GM21737 (cell line): ENCODE measurements around the gene PPIL1.

Source experiments
- ATAC-seq: cut with Tn5 transposase; IDR thresholded peaks from one replicate; pipeline ENCODE4 v1.9.1; 2021; ENCODE audit warnings: mild to moderate bottlenecking, moderate library complexity; ENCODE audit not compliant: unreplicated experiment

The PPIL1 gene

GRCh38 chr6:36856277-36856676 is 18.3 kb downstream of the PPIL1 start:
- no peak for ATAC-seq

DNA sequence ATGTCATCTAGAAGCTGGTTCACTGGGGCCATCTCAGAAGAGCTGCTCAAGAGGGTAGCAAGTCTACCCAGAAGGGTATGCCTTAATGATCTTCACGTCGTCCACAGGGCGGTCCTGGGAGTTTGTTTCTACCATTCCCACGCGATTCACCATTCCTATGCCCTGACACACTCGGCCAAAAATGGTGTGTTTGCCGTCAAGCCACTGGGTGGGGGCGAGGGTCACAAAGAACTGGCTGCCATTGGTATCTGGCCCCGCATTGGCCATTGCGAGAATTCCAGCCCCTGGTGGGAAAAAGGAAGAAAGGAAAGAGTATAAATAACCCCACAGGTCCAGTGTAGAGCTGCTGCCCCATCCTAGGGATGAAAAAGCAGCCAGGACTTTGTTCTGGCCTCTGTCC is 18.9 kb downstream of the PPIL1 start:
- ATAC-seq: no peak

DNA sequence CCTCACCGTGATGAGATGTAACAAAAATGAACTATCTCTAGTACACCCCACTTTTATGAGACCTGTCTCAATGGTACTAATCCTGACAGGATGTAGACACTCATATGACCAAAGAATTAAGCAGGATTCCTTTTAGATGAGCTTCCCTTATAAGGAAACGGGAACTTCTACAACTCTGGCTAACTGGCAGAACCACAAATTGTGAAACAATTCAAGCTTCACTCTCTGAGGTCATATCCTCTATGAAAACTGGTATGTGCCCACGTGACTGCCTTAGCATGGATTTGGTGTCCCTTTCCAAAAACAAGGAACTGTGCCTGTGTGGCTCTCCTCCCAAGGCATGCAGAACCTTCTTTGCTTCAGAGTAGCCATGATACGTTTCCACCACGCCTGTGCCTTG is 21.3 kb downstream of the PPIL1 start:
- ATAC-seq: no peak

- no peak for ATAC-seq
Observed at GRCh38 chr6:36852481-36853147, 22.0 kb downstream of the PPIL1 start.

- ATAC-seq: no peak
Observed at GRCh38 chr6:36851626-36852025, 23.0 kb downstream of the PPIL1 start.

GRCh38 chr6:36851149-36851614 is 23.4 kb downstream of the PPIL1 start:
- ATAC-seq: no peak

GRCh38 chr6:36850021-36850420 is 24.6 kb downstream of the PPIL1 start:
- no peak for ATAC-seq

- ATAC-seq: no peak
Observed at GRCh38 chr6:36848658-36849441, 25.8 kb downstream of the PPIL1 start.

- no peak for ATAC-seq
Observed at GRCh38 chr6:36847991-36848390, 26.6 kb downstream of the PPIL1 start.

GRCh38 chr6:36847152-36847551 is 27.5 kb downstream of the PPIL1 start:
- ATAC-seq: no peak

GRCh38 chr6:36845233-36845632 is 29.4 kb downstream of the PPIL1 start:
- ATAC-seq: no peak

DNA sequence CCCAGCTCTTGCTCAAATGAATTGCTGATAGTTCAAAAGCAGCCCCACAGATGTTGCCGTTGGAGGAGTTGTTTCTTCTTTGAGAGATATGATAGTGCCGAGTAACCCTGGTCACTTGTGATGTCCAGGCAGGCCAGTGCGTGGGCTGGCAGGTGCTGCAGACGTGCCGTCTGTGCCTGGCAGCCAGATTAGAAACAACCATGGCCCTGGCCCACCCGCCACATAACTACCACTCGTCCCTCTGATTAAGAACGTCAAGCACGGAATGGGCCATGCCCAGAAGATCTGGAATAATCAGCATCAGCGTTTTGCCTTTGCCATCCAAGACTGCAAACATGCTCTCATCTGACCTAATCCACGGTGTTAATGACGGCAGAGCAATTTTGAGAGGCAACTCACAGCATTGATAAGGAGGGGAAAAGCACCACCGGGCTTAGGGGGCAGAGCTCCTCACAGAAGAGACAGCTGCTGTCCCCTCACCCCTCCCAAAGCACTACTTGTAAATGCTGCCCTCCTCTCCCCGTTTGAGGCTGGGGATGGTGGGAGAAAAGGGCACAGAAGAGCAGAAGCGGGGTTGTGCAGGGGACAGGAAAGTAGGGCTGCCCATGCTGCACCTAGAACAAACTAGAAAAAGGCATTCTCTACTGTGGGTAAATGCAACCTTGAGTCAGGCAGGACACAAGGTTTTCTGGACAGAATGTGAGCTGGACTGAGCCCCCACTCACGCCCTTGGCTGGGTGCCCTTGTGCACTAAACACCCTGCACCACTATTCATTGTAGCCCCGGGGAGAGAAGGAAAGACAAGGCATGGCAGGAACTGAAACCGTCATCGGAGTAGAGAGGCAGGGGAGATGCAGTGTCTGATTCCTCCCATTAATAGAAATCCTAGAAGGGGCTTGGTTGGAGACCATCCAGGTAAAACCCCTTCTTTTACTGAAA is 30.1 kb downstream of the PPIL1 start:
- no peak for ATAC-seq

DNA sequence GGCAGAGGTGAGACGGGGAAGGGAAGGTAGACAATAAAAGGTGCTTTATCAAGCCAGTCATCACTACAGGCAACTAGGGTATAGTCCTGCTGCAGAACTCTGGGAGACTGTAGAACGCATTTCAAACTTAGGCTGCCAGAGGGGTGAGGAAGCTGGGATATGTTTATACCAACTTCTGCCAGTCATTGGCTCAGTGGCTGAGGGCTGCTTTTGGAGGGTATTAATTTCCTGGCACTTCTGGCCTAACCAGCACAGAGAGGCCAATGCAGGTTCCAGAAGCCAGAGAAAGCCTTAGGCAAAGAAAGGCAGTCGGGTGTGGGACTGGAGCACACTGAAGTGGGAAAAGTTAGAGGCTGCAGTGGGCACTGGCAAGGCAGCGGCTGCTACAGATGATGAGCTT is 31.4 kb downstream of the PPIL1 start:
- no peak for ATAC-seq

GRCh38 chr6:36841756-36842155 is 32.8 kb downstream of the PPIL1 start:
- ATAC-seq: no peak

- ATAC-seq: no peak
Observed at GRCh38 chr6:36840432-36841403, 33.9 kb downstream of the PPIL1 start.

DNA sequence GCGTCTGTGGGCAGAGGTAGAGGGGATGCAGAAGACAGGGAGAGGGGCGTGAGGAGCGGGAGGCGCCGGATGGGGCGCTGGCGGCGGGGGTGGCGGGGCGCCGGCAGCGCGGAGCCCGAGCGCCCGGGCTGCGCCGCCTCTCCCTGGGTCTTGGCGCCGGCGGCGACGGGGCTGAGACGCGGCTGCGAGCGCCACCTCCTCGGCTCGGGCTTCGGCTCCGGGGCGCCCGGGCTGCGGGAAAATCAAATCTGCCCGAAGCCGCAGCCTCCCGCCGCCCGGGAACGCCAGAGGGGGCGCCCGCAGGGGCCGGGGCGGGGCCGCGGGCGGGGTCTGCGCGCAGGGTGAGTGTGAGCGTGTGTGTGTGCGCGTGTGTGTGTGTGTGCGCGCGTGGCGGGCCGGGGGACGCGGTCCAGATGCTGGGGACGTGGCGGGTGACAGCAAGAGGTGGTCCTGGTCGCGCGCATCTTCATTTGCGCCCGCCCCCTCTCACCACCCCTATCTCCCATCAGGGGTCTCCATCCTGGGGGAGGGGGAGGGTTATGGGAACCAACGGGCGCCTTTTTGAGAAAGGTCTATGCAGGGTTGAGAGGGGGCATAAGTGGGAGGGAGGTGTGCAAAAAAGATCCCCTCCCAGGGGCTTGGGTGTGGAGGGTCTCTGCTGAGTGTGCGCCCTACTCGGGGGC is 34.7 kb downstream of the PPIL1 start:
- no peak for ATAC-seq

DNA sequence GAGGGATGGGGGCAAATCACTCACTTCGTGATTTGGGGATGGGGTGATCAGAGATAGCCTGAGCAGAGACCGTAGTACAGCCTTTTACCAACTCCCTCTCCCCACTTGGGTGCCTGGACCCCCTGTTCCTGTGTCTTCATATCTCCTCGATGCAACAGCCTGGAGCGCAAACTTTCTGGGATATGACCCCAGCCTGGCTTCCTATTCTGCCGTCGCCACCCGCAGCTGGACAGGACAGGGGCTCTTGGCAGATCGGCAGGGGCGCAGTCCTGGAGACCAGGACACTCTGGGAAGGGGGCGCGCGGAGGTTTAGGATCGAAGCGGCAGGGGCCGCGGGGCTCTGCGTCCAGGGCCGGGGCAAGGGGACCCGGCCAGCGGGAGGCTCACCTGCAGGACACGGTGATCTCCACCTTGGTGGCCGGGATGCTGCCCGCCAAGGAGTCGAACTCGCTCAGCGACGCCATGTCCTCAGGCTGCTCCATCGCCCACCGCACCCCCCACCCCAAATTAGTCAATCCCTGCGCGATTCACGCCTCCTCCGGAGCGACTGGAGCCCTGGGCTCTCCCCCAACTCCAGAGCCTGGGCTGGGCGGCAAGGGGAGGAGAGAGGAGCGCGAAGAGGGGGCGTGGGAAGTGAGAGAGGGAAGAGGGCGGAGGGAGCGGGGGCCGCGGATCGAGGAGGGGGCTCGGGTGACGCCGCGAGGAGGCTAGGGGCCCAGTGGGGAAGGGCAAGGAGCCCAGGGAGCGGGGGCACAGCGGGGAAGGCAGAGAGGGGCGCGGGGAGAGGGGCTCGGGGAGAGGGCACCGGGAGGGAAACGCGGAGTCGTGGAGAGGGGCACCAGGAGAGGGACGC is 35.5 kb downstream of the PPIL1 start, which contains the start of gene CPNE5:
Gene CPNE5, minus strand, starts transcription at position 549 of the 853 bp plus-strand sequence. Its CDS starts 67 bp downstream, at position 482.
- no peak for ATAC-seq

DNA sequence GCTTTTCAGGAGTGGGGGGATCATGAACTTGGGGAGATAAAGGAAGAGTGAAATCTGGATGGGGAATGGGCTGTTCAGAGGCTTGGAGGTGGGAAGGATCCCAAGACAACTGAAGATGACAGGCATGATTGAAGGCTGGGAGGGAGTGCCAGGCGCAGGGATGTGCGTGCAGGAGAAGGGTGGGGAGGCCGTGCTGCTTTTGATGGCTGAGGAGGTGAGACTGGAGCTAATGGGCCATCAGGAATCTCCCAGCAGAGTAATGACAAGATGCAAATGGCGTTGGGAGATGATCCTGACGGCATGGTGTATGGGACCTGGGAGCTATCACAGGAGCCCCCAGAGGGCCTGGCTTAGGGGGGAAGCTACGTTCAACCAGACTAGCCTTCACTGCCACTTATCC is 36.9 kb downstream of the PPIL1 start:
- ATAC-seq: no peak

DNA sequence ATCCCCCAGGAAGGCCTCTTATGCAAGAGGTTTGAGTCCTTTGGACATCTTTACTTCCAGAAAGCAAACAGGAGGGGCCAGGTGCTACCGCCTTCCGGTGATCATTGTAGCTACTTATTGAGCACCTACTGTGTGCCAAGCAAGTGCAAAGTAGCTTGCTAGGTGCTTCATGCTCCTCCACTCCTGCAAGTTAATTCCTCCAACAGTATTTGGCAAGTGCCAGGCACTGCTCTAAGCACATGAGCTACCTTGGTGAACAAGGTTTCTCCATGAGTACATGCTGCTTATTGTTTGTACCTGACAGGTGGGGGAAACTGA is 37.6 kb downstream of the PPIL1 start:
- no peak for ATAC-seq
